Measurements from ENCODE around the gene SYCE3.
"Not testable (repeated sequence)": the region's sequence is repeated elsewhere in the genome, so short reads cannot be mapped to it uniquely, and the experiment has no call there.

SYCE3 gene

DNA sequence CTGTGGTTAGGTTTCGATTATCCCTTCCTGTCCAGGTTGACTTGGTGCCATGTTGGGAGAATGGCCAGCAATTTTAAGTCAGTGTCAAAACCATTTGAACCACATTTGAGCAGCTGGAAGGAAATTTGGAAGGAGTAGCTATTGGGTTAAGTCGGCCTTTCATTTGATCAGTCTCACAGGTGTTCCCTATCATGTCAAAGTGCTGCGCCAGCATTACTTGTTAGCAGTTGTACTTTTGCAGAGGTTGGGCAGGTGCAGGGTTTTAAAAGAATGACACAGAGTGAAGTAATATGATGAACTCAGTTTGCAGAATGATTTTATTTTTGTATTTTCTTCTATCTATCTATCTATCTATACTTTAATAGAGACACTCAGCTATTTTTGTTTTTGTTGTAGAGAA lies 26.5 kb downstream of the SYCE3 start:
- DNase-seq (ENCODE audit: low read depth in 2 of 2): no peak
- no peak overlapping the region for H3K4me3 ChIP-seq (replicated peaks in 1 of 2; ENCODE audit: low read depth in 2 of 2, low read length in 2 of 2)
- TF ChIP-seq, protein P1, sequence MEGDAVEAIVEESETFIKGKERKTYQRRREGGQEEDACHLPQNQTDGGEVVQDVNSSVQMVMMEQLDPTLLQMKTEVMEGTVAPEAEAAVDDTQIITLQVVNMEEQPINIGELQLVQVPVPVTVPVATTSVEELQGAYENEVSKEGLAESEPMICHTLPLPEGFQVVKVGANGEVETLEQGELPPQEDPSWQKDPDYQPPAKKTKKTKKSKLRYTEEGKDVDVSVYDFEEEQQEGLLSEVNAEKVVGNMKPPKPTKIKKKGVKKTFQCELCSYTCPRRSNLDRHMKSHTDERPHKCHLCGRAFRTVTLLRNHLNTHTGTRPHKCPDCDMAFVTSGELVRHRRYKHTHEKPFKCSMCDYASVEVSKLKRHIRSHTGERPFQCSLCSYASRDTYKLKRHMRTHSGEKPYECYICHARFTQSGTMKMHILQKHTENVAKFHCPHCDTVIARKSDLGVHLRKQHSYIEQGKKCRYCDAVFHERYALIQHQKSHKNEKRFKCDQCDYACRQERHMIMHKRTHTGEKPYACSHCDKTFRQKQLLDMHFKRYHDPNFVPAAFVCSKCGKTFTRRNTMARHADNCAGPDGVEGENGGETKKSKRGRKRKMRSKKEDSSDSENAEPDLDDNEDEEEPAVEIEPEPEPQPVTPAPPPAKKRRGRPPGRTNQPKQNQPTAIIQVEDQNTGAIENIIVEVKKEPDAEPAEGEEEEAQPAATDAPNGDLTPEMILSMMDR (IDR thresholded peaks at IDR 0.05; ENCODE audit: low read depth, low read length): no peak

GRCh38 chr22:50535113-50535512 lies 27.6 kb downstream of the SYCE3 start:
- TF ChIP-seq, protein P1 (IDR thresholded peaks at IDR 0.05; ENCODE audit: low read depth, low read length): no peak
- H3K4me3 ChIP-seq (replicated peaks in 1 of 2; ENCODE audit: low read depth in 2 of 2, low read length in 2 of 2): no peak overlapping the region
- no peak for DNase-seq (ENCODE audit: low read depth in 2 of 2)

GRCh38 chr22:50533856-50534711 lies 28.6 kb downstream of the SYCE3 start:
- DNase-seq (ENCODE audit: low read depth in 2 of 2): peak; percentile 58 to 79
- H3K4me3 ChIP-seq (replicated peaks in 1 of 2; ENCODE audit: low read depth in 2 of 2, low read length in 2 of 2): not testable (repeated sequence)

DNA sequence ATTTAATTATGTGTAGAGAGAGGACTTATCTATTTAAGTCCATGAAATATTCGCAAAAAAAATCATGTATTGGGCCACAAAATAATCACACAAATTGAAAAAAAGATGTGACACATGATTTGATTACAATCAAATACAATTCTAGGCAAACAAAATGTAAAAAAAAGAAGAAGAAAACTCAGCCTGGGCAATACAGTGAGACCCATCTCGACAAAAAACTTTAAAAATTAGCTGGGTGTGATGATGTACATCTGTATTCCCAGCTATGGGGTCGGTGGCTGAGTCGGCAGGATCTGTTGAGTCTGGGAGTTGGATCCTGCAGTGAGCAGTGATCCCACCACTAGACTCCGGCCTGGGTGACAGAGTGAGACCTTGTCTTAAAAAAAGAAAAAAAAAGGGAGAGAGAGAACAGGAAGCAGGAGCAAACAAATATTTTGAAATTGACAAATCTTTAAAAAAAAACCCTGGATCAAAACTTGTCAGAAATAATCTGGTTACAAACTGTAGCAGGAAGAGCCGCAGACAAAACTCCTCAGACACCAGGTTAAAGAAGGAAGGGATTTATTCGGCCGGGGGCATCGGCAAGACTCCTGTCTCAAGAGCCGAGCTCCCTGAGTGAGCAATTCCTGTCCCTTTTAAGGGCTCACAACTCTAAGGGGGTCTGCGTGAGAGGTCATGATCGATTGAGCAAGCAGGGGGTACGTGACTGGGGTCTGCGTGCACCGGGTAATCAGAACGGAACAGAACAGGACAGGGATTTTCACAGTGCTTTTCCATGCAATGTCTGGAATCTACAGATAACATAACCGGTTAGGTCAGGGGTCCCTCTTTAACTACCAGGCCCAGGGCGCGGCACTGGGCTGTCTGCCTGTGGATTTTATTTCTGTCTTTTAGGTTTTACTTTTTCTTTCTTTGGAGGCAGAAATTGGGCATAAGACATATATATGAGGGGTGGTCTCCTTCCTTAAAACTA lies 29.6 kb downstream of the SYCE3 start:
- DNase-seq (ENCODE audit: low read depth in 2 of 2): no peak
- no peak overlapping the region for H3K4me3 ChIP-seq (replicated peaks in 1 of 2; ENCODE audit: low read depth in 2 of 2, low read length in 2 of 2)
- TF ChIP-seq, protein P1 (IDR thresholded peaks at IDR 0.05; ENCODE audit: low read depth, low read length): no peak

GRCh38 chr22:50531962-50532674 lies 30.6 kb downstream of the SYCE3 start:
- peak overlapping the region; percentile 55 to 59 for H3K4me3 ChIP-seq (replicated peaks in 1 of 2; ENCODE audit: low read depth in 2 of 2, low read length in 2 of 2)
- peak; percentile 63 to 87 for DNase-seq (ENCODE audit: low read depth in 2 of 2)
- TF ChIP-seq, protein P1 (IDR thresholded peaks at IDR 0.05; ENCODE audit: low read depth, low read length): no peak

DNA sequence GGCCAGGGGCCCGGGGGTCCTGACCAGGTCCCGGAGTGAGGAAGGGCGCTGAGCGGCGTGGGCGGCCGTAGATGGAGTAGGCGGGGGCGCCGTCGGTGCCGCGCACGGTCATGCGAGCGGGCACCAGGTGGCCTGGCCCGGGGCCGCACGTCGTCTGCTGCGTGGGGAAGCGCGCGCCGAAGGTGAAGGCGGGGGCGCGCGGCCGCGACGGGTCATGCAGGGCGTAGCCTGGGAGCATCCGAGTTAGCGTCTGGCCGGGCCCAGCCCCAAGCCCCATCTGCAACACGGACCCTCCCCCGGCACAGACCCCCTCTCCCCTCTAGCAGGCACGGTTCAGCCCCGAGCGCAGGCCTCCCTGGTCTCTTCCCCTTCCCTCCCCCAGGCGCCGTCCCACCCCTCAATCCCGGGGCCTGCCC lies 31.2 kb downstream of the SYCE3 start:
- TF ChIP-seq, protein P1 (IDR thresholded peaks at IDR 0.05; ENCODE audit: low read depth, low read length): no peak
- H3K4me3 ChIP-seq (replicated peaks in 1 of 2; ENCODE audit: low read depth in 2 of 2, low read length in 2 of 2): peak overlapping the region; percentile 55 to 59
- DNase-seq (ENCODE audit: low read depth in 2 of 2): peak; percentile 29 to 46

All from cardiac fibroblast (primary cell).